ENCODE results near the gene SLF2. TPM values are rescaled to one million over a fixed set of nuclear protein-coding genes. Genes with fewer than 3 reads are reported as not detected.

The SLF2 gene
- total and polyA plus RNA-seq, 2 of the 8 experiments (the other 6 are each of a cell fraction or from before 2014, with no cell fraction given) = 5.5 to 20.9 TPM

DNA sequence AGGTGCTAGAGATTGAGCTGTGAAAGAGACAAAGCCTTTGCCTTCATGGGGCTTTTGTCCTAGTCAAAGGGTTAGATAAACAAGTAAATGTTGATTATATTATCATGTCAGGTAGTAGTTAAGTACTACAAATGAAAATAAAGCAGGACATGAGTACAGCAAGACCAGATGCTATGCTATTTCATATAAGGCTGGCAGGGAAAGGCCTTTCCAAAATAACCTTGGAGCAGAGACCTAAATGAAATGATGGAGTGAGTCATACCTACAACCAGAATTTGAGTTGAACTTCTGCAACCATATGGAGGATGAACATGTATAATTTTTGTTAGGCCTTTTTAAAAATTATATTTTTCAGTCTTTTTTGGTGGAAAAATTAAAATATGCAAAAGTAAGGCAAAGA is 33.0 kb downstream of the SLF2 start:
- Histone ChIP-seq H2BK120ac (replicated peaks; ENCODE audit: low read depth, low read length) (no peak overlapping the region), H3K4me1 (replicated peaks in 1 of 4; ENCODE audit: control insufficient read depth in 3 of 4, insufficient read depth in 4 of 4, low read length in 3 of 4) (no peaks in the 10 kb centered on the region), H3K56ac (replicated peaks; ENCODE audit: insufficient read length, low read depth, low read length) (no peak overlapping the region), H3K4me2 (ENCODE audit: insufficient read depth in 1 of 2, low read depth in 2 of 2, low read length in 2 of 2) (no peak overlapping the region), H3K9ac (replicated peaks in 1 of 4; ENCODE audit: extremely low read depth in 1 of 4, low read depth in 3 of 4, low read length in 3 of 4) (no peak overlapping the region), H3K79me2 (ENCODE audit: control insufficient read depth in 1 of 2, insufficient read depth in 2 of 2, low read length in 2 of 2) (no peaks in the 10 kb centered on the region), H3K18ac (ENCODE audit: extremely low read depth, low read length) (no peak overlapping the region), H2BK15ac (ENCODE audit: low read length) (no peak overlapping the region), H3K27ac (ENCODE audit: low read depth, low read length) (no peak overlapping the region), H4K5ac (ENCODE audit: insufficient read length, low read depth, low read length) (no peak overlapping the region), H3K23ac (ENCODE audit: insufficient read length) (no peak overlapping the region), H4K91ac (replicated peaks; ENCODE audit: insufficient read length, low read length) (no peak overlapping the region), H2BK20ac (ENCODE audit: low read length) (no peak overlapping the region), H3K23me2 (ENCODE audit: low read depth, low read length) (no peaks in the 10 kb centered on the region), H2AK5ac (ENCODE audit: low read depth, low read length) (no peak overlapping the region), H3K79me1 (ENCODE audit: low read depth, low read length) (no peaks in the 10 kb centered on the region), H3K27me3 (replicated peaks in 1 of 4; ENCODE audit: control insufficient read depth in 3 of 4, extremely low read depth in 1 of 4, insufficient read depth in 3 of 4, low read length in 3 of 4) (no peaks in the 10 kb centered on the region), H2BK12ac (ENCODE audit: low read depth, low read length) (no peak overlapping the region), H2AFZ (ENCODE audit: low read length) (no peak overlapping the region), H4K20me1 (replicated peaks in 1 of 2; ENCODE audit: control insufficient read depth in 1 of 2, insufficient read depth in 2 of 2, low read length in 2 of 2) (no peaks in the 10 kb centered on the region), H3K9me3 (ENCODE audit: insufficient read depth in 2 of 2, low read depth in 1 of 2, low read length in 1 of 2) (no peaks in the 10 kb centered on the region), H3K14ac (ENCODE audit: insufficient read length) (no peak overlapping the region), H3K4me3 (ENCODE audit: extremely low read depth in 1 of 4, insufficient read depth in 2 of 4, low read depth in 3 of 4, low read length in 4 of 4) (no peak overlapping the region), H2BK5ac (ENCODE audit: low read depth, low read length) (no peak overlapping the region), H3K4ac (replicated peaks; ENCODE audit: insufficient read length, low read depth, low read length) (no peak overlapping the region), H4K8ac (ENCODE audit: extremely low read depth, insufficient read depth, low read length) (no peak overlapping the region), H3K36me3 (ENCODE audit: control insufficient read depth in 2 of 4, insufficient read depth in 4 of 4, low read length in 3 of 4) (peaks cover 3 to 64% (median 24%) of the 10 kb centered on the region in 4 experiments; a peak in 6 of 8 replicates)
- no peak for FAIRE-seq
- DNase-seq (ENCODE audit: low read depth in 1 of 2, low spot score in 2 of 2) = no peak
- ChIA-PET CTCF (ENCODE audit: partially characterized antibody) (no interaction called here), POLR2A (ENCODE audit: partially characterized antibody) (no interaction called here)
- TF ChIP-seq, protein P1, sequence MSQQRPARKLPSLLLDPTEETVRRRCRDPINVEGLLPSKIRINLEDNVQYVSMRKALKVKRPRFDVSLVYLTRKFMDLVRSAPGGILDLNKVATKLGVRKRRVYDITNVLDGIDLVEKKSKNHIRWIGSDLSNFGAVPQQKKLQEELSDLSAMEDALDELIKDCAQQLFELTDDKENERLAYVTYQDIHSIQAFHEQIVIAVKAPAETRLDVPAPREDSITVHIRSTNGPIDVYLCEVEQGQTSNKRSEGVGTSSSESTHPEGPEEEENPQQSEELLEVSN (IDR thresholded peaks at IDR 0.05) = no peak
- TF ChIP-seq, protein P2, sequence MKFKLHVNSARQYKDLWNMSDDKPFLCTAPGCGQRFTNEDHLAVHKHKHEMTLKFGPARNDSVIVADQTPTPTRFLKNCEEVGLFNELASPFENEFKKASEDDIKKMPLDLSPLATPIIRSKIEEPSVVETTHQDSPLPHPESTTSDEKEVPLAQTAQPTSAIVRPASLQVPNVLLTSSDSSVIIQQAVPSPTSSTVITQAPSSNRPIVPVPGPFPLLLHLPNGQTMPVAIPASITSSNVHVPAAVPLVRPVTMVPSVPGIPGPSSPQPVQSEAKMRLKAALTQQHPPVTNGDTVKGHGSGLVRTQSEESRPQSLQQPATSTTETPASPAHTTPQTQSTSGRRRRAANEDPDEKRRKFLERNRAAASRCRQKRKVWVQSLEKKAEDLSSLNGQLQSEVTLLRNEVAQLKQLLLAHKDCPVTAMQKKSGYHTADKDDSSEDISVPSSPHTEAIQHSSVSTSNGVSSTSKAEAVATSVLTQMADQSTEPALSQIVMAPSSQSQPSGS (IDR thresholded peaks at IDR 0.05; ENCODE audit: low read length) = no peak
